Cardiac muscle cell (in vitro differentiated cells and primary cell): ENCODE data around the gene XRCC5. TPM values are rescaled to one million over a fixed set of nuclear protein-coding genes. Genes with fewer than 3 reads are reported as not detected.
A peak's percentile ranks its signal among the peaks of the same experiment; 100 is the strongest.

Experiments used
- DNase-seq, 2 donors: peaks; one replicate each; pipeline versions ENCODE4 v3.0.0 to v3.0.0-alpha.2; 2010 to 2017; ENCODE audit warnings: low read depth in 1 of 2, low spot score in 1 of 2
- H3K27ac ChIP-seq: fragments of 200-600 bp; sonication (generic); 2 replicates; pipeline ENCODE4 v1.5.1; 2016
- H3K27me3 ChIP-seq: fragments of 200-600 bp; sonication (generic); 2 replicates; pipeline ENCODE4 v1.6.0; 2016; ENCODE audit warnings: control low read depth
- H3K36me3 ChIP-seq: fragments of 200-600 bp; sonication (generic); 2 replicates; pipeline ENCODE4 v1.5.1; 2016; ENCODE audit warnings: control low read depth
- H3K4me1 ChIP-seq: fragments of 200-600 bp; sonication (generic); 2 replicates; pipeline ENCODE4 v1.8.1; 2017; ENCODE audit warnings: low read depth, mild to moderate bottlenecking, mixed run types
- H3K4me3 ChIP-seq: fragments of 200-600 bp; sonication (generic); 2 replicates; pipeline ENCODE4 v1.5.1; 2016; ENCODE audit warnings: mild to moderate bottlenecking
- H3K9me3 ChIP-seq: fragments of 200-600 bp; sonication (generic); 2 replicates; pipeline ENCODE4 v1.5.1; 2017; ENCODE audit warnings: low read depth, mild to moderate bottlenecking, control low read depth
- polyA plus RNA-seq: library from polyadenylated mRNA; unstranded; fragments of >200 nt; fragmentation: Nextera tagmentation; extraction: Ambion mirVana; gene quantifications from 2 replicates; pipeline ENCODE4 v1.2.1, GENCODE V29; 2016
- total RNA-seq: library from RNA; depleted of rRNA; stranded (reverse); fragments of >200 nt; gene quantifications from 2 replicates; pipeline ENCODE4 v1.2.3, GENCODE V29; 2016
- TF ChIP-seq, protein P1 (sequence below): IDR thresholded peaks from 2 replicates; pipeline ENCODE4 v1.5.1; 2012; ENCODE audit warnings: low read depth, mild to moderate bottlenecking, low read length

XRCC5 gene
- total and polyA plus RNA-seq, 2 experiments from 2014 or later, result 150 to 241 TPM

DNA sequence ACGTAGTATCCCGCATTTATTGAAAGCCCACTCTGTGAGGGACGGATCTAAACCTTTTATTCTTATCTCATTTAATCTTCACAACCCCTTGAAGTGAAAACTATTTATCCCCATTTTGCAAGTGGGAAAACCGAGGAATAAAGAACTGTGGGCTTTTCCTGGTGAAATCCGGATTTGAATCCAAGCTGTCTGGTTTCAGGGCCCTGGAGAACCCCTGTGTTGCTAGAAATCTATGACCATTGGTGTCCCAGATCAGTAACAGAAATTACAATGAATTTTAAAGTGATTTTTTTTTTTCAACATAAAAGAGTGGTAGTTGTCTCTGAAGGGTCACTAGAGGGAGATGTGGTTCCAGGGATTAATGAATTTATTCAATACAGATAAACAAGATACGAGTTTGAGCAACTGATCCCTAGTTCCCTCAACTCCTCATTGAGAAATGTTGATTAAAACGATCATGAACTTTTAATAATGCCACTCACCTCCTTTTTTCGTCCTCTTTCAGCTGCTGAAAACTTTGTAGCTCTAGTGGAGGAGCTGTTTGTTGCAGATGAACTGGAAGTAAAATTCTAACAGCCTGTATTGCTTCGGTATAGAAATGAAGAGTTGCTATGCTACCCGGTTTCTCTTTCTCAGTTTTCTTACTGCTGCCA is 940 bp downstream of the XRCC5 start:
- Histone ChIP-seq H3K27me3 (no peaks in the 10 kb centered on the region), H3K36me3 (peaks cover 21% of the 10 kb centered on the region), H3K27ac (peak overlapping the region; percentile 88), H3K9me3 (no peaks in the 10 kb centered on the region), H3K4me3 (peak overlapping the region; percentile 77), H3K4me1 (peaks cover 16% of the 10 kb centered on the region)
- TF ChIP-seq, protein P1, sequence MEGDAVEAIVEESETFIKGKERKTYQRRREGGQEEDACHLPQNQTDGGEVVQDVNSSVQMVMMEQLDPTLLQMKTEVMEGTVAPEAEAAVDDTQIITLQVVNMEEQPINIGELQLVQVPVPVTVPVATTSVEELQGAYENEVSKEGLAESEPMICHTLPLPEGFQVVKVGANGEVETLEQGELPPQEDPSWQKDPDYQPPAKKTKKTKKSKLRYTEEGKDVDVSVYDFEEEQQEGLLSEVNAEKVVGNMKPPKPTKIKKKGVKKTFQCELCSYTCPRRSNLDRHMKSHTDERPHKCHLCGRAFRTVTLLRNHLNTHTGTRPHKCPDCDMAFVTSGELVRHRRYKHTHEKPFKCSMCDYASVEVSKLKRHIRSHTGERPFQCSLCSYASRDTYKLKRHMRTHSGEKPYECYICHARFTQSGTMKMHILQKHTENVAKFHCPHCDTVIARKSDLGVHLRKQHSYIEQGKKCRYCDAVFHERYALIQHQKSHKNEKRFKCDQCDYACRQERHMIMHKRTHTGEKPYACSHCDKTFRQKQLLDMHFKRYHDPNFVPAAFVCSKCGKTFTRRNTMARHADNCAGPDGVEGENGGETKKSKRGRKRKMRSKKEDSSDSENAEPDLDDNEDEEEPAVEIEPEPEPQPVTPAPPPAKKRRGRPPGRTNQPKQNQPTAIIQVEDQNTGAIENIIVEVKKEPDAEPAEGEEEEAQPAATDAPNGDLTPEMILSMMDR, result peak; percentile 57
- DNase-seq, result peak; percentile 28 to 58

DNA sequence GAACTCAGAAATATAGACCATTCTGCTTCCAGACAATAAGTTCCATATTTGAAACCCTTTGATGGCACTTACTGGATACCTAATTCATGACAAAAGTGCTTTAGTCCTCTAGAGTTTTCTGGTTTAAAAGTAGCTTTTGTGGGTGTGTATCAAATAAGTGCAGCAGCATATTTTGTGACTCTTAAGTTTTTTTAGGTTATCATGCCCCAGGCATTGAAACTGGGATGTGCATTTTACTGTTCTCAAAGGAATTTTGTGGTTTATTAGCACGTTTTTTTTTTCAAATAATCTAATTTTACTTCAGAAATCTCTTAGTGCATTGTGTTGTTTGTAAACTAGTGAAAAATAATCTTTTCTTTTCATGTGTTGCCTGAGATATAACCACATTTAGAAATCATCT is 1.5 kb downstream of the XRCC5 start:
- Histone ChIP-seq H3K4me3 (peak overlapping the region; percentile 77), H3K36me3 (peaks cover 21% of the 10 kb centered on the region), H3K27ac (no peak overlapping the region), H3K27me3 (no peaks in the 10 kb centered on the region), H3K4me1 (peaks cover 21% of the 10 kb centered on the region), H3K9me3 (no peaks in the 10 kb centered on the region)
- no peak for DNase-seq
- TF ChIP-seq, protein P1, result no peak

DNA sequence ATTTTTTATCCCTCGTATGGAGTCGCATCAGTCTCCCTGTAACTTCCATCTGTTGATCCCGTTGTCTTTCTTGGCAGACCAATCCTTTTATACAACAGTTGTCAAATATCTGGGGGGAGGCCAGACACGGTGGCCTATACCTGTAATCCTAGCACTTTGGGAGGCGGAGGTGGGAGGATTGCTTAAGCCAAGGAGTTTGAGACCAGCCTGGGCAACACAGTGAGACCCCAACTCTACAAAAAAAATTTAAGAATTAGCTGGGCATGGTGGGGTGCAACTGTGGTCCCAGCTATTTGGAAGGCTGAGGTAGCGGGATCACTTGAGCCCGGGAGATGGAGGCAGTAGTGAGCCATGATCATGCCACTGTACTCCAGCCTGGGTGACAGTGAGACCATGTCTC is 2.0 kb downstream of the XRCC5 start:
- peaks cover 21% of the 10 kb centered on the region for H3K36me3 ChIP-seq
- H3K4me1 ChIP-seq, result peaks cover 26% of the 10 kb centered on the region
- H3K4me3 ChIP-seq, result no peak overlapping the region
- DNase-seq, result no peak
- no peaks in the 10 kb centered on the region for H3K27me3 ChIP-seq
- TF ChIP-seq, protein P1, result no peak
- no peak overlapping the region for H3K27ac ChIP-seq
- no peaks in the 10 kb centered on the region for H3K9me3 ChIP-seq

DNA sequence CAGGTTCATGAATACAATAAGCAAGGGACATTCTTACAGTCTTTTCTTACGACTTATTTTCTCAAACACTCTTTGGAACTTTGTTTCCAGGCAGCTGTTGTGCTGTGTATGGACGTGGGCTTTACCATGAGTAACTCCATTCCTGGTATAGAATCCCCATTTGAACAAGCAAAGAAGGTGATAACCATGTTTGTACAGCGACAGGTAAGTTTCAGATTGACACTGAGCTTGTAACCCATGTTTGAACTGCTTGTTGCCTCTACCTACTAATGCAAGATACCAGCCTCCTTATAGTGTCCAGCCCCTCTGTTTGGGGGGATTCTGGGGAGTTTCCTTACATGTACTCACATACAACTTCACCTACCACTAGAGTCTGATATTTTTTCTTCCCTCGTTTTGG is 3.8 kb downstream of the XRCC5 start:
- Histone ChIP-seq H3K27me3 (no peaks in the 10 kb centered on the region), H3K27ac (peak overlapping the region; percentile 75), H3K4me3 (no peak overlapping the region), H3K36me3 (peaks cover 38% of the 10 kb centered on the region), H3K4me1 (peaks cover 26% of the 10 kb centered on the region), H3K9me3 (no peaks in the 10 kb centered on the region)
- no peak for DNase-seq
- TF ChIP-seq, protein P1, result no peak

DNA sequence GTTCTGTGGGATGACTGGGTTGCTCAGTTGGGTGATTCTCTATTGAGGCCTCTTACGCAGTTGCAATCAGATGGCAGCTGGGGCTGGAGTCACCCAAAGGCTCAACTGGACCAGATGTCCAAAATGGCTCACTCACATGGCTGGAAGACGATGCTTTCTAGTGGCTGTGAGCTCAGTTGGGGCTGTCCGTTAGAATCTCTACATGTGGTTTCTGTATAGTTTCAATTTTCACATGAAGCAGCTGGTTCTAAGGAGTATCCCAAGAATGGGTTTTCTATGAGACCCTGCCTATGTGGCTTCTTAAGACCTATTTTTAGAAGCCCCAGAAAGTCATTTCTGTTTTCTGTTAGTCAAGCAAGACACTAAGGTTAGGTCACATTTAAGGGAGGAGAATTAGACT is 4.4 kb downstream of the XRCC5 start:
- Histone ChIP-seq H3K36me3 (peaks cover 44% of the 10 kb centered on the region), H3K4me3 (no peak overlapping the region), H3K4me1 (peaks cover 20% of the 10 kb centered on the region), H3K27ac (peak overlapping the region; percentile 75), H3K9me3 (no peaks in the 10 kb centered on the region), H3K27me3 (no peaks in the 10 kb centered on the region)
- DNase-seq, result no peak
- TF ChIP-seq, protein P1, result no peak
